Kidney capillary endothelial cell (primary cell): Measurements from ENCODE around the gene DTX1.

Experiments used
- DNase-seq: peaks from one replicate; pipeline ENCODE4 v3.0.0-alpha.2; 2018; ENCODE audit warnings: low spot score

Gene DTX1

DNA sequence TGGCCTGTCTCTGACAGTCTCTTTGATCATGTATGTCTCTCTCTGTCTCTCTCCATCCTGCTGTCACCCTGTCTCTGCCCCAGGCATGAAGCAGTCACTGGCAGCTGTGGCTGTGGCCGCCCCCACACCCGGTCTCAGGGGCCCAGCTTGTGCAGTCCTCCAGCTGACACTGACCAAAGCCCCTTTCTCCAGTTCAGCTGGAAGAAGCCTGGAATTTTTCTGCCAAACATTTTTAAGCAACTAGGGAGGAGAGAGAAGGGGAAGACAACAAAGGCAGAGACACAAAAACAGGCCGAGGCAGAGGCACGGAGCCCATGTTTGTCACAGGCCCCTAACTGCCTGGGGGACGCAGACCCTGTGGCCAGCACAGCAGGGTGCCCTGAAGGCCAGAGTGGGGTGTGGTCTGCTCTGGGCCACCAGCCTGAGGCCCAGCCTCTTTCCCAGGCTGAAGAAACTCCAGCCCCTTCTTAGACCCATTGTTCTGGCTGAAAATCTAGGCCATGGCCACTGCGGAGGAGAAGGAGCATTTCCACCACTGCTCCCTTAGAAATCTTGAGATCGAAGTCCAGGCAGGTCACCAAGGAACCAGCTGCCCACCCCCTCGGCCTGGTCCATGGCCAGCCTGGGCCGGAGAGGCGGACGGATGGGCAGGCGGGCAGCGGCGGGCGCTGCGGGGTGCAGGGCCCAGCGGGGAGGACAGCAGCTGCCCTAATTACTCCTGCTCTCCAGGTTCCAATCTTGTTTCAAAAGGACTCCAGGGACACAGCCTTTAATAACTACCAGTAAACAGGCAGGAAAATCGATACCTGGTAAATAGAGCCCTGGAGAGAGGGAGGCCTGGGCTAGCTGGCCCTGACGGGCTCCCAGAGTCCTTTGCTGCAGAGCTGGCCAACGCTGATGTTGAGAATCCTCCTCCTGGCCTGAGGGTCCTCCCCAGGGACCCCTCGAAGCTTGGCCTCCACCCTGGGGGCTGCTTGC lies 14.9 kb downstream of the DTX1 start:
- DNase-seq: no peak

DNA sequence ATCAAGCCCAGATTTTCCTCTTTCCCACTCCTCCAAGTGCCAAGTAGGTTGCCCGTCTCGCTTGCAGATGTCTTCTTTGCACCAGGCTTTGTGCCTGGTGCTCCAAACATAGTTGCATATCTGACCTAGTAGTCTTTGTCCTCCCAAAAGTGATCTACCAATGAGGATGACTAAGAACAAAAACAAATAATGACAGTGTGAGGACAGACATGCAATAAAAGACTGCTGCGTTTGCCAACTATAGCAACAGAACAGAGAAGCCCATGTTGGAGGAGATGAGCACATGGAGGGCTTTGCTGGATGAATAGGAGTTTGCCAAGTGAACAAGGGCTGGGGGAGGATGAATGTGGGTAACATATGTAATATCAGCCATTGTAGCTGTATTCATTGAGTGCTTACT lies 15.6 kb downstream of the DTX1 start:
- DNase-seq: no peak

DNA sequence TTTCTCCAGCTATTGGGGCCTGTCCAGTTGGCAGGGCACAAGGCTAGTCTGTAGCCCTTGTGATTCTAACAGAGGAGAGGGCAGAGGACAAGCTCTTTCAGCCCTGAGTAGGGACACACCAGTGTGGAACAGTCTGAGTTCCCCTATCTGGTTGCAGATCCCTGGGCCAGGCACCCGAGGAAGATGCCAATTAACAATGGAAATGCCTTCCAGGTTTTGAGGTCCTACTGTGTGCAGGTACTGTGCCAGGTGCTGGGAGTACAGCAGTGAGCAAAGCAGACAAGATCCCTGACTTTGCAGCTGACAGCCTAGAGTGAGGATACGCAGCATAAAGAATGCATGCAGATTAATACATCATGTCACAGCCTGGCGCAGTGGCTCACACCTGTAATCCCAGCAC lies 17.1 kb downstream of the DTX1 start:
- no peak for DNase-seq

DNA sequence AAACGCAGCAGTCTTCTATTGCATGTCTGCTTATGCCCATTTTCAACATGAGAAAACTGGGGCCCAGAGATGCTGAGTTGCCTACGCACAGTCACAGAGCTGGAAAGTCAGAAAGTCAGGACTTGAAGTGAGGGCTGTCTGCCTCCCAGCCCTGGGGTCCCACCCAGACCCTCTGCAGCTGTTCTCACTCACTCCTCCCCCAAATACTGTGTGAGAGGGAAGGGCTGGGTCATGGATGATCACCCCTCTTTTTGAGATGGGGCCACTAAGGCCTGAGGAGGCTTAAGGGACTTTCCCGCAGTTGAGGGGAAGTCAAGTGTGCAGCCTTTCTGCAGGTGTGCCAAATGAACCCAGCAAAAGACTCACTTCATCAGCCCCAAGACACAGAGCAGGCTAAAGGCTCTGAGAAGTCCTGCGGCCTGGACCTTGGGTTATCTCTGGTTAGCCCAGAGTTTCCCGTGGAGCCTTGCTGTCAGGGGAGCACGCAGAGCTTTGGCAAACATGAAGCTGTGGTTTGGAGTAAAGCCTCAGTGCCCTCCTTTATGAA lies 18.7 kb downstream of the DTX1 start:
- no peak for DNase-seq

DNA sequence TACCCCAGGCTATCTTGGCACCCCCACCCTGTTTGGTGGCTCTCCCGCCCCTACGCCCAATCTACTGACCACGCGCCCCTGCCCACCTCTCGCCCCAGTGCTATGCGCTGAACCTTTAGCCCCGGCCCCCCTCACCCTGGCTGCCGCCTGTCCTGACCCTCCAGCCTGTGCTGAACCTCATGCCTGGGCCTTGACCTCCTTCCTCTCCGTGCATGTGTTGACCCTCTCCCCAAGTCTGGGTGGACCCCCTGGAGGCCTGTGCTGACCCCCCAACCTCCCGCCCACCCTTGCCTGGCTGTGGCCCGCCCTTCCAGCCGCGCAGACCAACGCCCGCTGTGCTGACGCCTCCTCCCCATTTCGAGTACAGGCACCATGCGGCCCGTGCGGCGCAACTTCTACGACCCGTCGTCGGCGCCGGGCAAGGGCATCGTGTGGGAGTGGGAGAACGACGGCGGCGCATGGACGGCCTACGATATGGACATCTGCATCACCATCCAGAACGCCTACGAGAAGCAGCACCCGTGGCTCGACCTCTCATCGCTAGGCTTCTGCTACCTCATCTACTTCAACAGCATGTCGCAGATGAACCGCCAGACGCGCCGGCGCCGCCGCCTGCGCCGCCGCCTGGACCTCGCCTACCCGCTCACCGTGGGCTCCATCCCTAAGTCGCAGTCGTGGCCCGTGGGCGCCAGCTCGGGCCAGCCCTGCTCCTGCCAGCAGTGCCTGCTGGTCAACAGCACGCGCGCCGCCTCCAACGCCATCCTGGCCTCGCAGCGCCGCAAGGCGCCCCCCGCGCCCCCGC lies 20.7 kb downstream of the DTX1 start:
- DNase-seq: no peak

DNA sequence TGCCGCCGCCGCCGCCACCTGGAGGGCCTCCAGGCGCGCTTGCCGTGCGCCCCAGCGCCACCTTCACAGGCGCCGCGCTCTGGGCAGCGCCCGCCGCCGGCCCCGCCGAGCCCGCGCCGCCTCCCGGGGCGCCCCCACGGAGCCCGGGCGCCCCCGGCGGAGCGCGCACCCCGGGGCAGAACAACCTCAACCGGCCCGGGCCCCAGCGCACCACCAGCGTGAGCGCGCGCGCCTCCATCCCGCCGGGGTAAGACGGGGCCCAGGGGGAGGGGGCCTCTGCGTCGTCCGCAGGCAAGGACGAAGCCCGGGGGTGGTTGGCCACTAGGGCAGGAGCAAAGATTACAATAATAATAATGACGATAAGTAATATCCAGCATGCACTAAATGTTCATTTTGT lies 21.3 kb downstream of the DTX1 start:
- no peak for DNase-seq

DNA sequence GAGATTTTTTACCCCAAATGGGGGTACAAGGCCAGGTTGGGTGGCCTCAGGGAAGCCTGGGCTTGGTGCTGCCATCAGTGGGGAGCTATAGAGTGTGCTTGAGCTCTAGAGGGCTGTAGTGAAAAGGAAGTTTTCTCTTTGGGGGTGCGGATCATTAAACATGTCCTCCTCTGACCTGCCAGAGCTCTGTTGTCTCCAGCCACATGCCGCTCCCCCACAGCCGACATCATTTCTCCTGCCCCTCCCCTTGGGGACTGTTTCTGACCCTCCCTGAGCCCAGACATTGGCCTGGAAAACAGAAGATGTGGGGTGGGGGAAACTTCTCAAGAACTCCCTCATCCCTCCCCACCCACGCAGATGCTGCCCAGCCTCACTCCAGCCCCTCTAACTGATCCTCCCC lies 25.3 kb downstream of the DTX1 start:
- DNase-seq: no peak

DNA sequence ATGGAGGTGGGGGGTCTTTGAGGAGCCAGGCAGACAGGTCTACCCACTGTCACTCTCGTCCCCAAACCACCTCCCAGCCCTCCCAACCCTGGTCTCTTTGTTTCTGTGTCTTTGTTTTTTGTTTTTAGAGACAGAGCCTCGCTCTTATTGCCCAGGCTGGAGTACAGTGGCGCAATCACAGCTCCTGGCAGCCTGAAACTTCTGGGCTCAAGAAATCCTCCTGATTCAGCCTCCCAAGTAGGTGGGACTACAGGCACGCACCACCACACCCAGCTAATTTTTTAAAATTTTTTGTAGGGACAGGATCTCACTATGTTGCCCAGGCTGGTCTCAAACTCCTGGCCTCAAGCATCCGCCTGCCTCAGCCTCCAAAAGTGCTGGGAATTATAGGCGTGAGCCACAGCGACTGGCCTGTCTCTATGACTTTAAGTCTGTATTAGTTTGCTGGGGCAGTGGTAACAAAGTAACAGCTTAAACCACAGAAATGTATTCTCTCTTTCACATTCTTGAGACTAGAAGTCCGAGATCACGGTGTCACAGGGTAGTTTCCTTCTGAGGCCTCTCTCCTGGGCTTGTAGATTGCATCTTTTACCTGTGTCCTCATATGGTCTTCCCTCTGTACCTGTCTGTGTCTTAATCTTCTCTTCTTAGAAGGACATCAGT lies 26.1 kb downstream of the DTX1 start:
- no peak for DNase-seq

DNA sequence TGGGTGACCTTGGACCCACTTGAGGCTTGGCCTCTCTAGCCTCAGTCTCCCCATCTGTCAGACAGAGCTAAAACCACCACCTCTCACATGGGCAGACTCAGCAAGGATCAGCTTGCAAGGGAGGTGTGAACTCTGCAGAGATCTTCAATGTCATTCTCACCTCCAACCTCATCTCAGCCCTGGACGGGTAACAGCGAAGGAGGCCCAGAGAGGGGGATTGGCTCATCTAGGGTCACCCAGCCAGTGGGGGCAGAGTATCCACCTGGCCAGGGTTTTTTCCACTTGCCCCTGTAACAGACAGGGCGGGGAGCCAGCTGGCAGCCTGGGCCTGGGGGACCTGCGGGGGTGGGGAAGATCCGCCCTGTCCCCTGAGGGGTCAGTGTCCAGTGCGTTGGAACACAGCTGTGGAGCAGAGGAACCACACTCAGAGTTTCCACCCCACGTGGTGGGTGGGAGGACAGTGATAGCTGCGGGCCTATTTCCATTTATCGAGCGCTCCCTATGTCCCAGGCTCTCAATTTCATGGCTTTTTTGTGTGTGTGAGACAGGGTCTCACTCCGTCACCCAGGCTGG lies 27.4 kb downstream of the DTX1 start:
- no peak for DNase-seq

DNA sequence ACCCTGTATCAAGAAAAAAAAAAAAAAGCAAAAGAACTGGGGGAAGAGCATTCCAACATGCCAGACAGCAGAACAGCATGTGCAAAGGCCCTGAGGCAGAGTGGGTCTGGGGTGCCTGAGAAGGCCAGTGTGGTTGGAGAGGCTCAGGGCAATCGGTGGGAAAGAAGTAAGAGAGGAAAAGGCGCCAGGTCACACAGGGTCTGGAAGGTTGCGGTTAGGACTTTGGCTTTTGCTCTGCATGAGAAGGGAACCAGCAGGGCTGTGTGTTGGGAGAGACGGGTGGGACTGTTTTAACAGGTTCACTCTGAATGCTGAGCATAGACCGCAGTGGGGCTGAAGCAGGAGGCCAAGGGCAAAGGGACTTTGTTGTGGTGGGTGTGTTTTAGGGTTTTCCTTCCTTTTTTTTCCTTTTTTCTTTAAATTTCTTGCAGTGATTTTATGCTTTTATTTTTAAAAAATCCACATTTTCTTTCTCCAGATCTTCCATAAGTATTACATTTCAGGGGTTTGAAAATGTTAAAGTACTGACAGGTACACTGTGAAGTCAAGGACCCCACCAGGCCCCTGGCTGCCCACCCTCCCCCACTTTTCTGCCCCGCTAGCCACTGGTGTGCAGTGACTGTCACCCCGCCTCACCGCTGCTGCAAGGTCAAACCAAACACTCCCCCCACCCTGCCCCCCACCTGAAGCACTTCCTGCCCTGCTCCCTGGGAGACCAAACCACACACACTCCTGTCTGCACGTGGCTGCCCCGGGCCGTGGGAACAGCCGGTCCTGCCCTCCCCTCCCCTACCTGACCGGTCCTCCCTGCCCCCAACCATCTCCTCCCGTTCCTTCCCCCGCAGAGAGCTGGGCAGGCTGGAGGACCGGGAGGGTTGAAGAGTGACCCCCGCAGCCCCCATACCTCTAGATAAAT lies 30.0 kb downstream of the DTX1 start:
- DNase-seq: no peak

DNA sequence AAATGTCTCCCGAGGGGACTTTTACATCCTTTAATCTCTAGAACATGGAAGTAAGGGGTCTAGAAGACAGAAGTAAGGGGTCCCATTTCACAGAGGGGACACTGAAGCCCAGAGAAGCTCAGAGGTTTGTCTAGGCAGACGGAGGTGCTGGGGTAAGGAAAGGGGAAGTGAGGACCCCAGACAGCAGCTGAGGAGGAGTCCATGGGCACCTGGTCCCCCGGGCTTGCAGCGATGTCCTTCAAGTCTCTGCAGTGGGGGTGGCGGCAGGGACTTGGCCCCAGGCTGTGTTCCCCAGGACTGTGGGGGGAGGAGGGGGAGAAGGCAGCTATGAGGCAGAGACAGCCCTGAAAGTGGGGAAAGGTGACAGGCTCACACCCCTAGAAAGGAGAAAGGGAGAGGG lies 30.7 kb downstream of the DTX1 start:
- DNase-seq: no peak

DNA sequence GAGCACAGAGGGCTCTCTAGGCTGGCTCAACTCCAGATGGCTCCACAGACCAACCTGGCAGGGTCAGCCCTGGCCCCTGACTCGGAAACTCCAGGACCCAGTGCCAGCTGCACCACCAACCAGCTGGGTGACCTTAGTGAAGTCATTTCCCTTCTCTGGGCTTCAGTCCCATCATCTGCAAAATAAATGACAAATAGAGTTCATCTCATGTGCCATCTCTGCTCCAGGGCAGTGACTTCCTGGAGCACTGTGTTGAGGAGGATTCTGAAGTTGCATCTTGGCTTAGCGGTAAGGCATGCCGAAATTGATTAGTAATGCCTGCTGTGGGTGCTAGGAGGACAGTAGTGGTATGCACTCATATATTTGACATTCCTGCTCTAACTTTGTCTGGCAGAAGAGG lies 31.5 kb downstream of the DTX1 start:
- DNase-seq: no peak

DNA sequence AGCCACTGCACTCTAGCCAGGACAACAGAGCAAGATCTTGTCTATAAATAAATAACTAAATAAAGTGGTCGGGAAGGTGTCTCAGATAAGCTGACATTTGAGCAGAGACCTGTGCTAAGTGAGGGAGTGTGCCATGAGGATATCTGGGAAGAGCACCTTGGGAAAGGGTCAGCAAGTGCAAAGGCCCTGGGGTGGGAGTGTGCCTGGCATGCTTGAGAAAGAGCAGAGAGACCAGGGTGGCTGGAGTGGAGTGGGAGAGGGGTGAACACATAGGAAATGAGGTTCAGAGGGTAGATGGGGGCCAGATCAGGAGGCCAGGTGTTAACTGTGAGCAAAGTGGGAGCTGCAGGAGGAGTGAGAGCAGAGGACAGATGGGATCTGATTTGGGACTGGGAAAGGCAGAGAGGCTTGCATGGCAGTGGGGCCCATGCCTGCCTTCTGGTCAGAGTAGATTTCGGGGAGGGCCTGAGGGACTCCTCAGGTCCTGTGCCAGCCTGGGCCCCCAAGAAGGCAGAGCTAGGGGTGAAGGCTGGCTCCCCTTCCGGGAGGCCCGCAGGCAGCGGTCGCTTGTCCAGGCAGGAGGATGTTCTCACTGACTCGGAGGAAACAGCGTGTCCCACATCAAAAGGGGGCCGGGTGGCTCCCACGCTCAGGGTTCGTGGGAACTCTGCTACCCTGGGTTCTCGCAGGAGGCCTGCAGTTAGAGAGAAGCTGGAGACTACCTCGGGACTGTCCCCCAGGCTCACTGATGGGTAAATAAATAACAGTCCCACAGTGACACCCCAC lies 32.6 kb downstream of the DTX1 start:
- DNase-seq: no peak

DNA sequence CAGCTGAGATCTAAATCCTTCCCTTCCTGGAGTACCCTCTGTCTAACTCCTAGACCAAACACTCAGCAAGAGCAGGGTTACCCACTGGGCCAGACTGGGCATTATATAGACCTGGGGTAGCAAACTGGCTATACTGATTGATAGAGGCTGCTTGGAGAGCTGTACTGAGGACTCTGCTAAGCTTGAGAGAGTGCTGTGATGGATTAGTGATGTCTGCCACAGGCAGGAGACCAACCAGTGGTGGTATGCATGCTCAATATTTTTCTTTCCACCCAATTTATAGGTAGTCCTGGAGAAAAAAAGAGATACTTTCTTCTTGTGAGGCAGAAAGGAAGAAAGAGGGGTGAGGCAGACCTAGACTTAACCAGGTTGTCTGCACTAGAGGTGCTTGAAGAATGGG lies 33.3 kb downstream of the DTX1 start:
- no peak for DNase-seq

DNA sequence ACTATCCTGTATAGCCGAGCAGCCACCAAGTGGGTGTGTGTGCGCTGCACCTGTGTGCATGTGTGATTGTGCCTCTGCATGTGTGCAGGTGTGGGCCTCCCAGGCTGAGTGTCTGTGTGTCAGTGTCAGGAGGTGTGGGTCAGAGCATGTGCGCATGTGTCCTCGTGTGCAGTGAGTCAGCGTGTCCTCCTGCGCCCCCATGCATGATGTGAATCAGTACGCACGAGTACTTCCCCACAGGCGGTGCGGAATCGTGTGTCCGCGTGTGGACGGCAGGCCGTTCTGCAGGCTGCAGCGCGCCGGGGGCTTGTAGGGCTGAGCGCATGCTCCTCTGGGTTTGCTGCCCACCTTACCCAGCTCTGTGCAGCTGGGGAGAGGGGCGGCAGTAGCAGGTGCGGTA lies 34.2 kb downstream of the DTX1 start:
- no peak for DNase-seq

DNA sequence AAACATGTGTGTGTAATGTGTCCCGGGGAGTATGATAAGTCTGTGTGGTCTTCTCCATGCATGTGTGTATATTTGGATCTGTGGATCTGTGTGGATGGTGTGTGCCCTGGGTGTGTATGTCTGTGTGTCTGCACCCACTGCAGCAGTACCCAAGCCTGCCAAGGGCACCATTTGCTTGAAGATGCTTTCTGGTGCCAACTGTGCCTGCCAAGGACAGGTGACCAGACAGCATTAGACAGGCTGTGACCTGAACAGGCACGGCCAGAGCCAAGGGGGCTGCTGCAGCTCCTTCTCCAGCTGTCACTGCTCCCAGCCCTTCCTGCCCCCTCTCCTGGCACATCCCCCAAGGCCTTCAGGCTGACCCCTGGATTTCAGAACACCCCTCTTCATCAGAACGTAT lies 35.0 kb downstream of the DTX1 start:
- no peak for DNase-seq

DNA sequence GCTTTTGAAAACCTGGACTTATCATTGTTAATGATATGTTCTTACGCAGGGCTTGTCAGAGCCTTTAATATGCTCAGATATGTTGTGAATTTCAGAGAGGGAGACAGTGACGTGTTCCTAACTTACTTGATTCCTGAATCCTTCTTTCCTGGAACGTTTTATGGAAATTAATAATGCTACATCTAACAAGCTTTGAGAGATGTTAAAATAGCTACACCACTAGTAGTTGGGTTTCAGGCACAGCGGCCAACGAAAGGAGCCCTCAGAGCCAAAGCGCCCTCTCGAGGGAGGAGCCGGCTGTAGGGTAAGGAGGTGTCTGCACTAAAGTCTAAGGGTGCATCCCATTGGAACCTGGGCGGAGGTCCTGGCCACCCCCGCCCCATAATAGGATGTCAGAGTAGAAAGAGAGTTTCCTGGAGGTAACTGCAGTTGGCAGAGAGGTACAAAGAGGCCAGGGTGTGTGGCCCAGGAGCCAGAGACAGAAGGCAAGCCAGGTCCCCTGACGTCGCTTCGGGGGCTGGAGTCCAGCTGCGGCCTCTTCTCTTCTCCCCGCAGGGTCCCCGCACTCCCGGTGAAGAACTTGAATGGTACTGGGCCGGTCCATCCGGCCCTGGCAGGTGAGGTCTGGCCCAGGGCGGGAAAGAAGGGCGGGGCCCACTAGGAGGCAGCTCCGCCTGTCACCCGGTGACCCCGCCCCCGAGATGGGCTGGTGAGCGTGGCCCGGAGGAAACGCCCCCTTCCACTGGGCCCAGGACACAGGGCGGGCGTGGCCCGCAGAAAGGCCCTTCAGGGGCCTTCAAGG lies 36.3 kb downstream of the DTX1 start:
- no peak for DNase-seq

DNA sequence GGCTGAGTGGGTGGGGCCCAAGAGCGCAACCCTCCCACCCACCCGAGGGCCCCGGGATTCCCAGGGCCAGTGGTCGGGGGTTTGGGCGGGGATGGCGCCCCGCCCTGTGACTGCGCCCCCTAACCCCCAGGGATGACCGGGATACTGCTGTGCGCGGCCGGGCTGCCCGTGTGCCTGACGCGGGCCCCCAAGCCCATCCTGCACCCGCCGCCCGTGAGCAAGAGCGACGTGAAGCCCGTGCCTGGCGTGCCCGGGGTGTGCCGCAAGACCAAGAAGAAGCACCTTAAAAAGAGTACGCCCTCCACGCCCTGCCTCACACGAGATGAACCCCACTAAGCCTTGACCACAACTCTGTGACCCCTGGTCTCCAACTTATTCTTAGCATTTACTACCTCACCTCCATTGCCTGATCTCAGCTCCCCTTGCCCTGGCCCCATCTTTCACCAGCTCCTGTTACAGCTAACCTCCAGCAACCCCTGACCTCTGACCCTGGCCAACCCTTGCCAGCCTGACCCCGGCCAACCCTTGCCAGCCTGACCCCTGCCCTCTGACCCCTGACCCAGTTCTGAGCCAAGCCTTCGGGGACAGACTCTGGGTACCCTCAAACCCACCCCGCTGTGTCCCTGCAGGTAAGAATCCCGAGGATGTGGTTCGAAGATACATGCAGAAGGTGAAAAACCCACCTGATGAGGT lies 37.0 kb downstream of the DTX1 start:
- DNase-seq: no peak

DNA sequence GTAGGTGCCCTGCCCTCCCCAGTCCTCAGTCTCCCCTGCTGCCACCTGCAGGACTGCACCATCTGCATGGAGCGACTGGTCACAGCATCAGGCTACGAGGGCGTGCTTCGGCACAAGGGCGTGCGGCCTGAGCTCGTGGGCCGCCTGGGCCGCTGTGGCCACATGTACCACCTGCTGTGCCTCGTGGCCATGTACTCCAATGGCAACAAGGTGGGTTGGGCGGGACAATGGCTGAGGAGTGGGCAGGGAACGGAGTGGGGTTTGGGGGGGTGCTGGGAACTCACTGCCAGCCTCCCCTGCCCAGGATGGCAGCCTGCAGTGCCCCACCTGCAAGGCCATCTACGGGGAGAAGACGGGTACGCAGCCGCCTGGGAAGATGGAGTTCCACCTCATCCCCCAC lies 38.2 kb downstream of the DTX1 start:
- no peak for DNase-seq
